HCT116 (cell line): ENCODE data around the gene NFIB. TPM values are rescaled to one million over a fixed set of nuclear protein-coding genes. Genes with fewer than 3 reads are reported as not detected.

Experiments used
- ATAC-seq: fragments of 200-7000 bp; cut with Tn5 transposase; 2 replicates; pipeline ENCODE4 v1.9.1; 2020; ENCODE audit warnings: mild to moderate bottlenecking, moderate library complexity
- BruUV-seq: library from RNA; stranded (reverse); fragments of 400-500 nt; replicated peaks from 2 replicates; lab custom pipeline; 2021; lab: Mats Ljungman, UMichigan
- CTCF ChIA-PET: fragments of 300-600 bp; sonication (Branson Sonifier 250); formaldehyde crosslinking; loops from one replicate; lab custom pipeline; 2021; ENCODE audit warnings: antibody characterized with exemption; lab: Charles Lee
- POLR2A ChIA-PET: fragments of 300-600, 350-600 bp; sonication (Branson Sonifier 250); formaldehyde crosslinking; loops from one replicate; lab custom pipeline; 2021; ENCODE audit warnings: antibody characterized with exemption; lab: Charles Lee
- RAD21 ChIA-PET, 2 experiments: fragments of 300-600 bp; sonication (Branson Sonifier 250); formaldehyde crosslinking; loops; one replicate each; lab custom pipeline; 2023; ENCODE audit warnings: low total read pairs in 2 of 2; ENCODE audit not compliant: uncharacterized antibody in 2 of 2, unreplicated experiment in 2 of 2, low non-redundant PET in 1 of 2; lab: Charles Lee
- DNase-seq: peaks from one replicate; pipeline ENCODE4 v3.0.0-alpha.2; 2010; ENCODE audit warnings: low read depth, low spot score
- H2AFZ ChIP-seq: fragments of 200-600 bp; shearing (Covaris generic), sonication (generic); 2 replicates; pipeline ENCODE4 v1.6.1; 2017; ENCODE audit warnings: low read depth, mixed run types, mixed read lengths, antibody characterized with exemption, low read length; ENCODE audit not compliant: poor library complexity, severe bottlenecking
- H3K27ac ChIP-seq: 2 replicates; pipeline ENCODE4 v1.5.1; 2012; ENCODE audit warnings: low read depth, low read length
- H3K27me3 ChIP-seq: fragments of 200-600 bp; sonication (generic); 2 replicates; pipeline ENCODE4 v1.6.1; 2016; ENCODE audit warnings: mixed run types, low read length, mixed read lengths; ENCODE audit not compliant: insufficient read depth
- H3K36me3 ChIP-seq, 2 experiments: fragments of 200-500 bp in 1 of 2; fragments of 200-600 bp in 1 of 2; sonication (Bioruptor generic) in 1 of 2; sonication (generic) in 1 of 2; 2 replicates each; pipeline versions ENCODE4 v1.5.1 to v1.6.1; 2014 to 2016; ENCODE audit warnings: low read length in 2 of 2, inconsistent platforms in 1 of 2, mixed read lengths in 1 of 2, mixed run types in 1 of 2; ENCODE audit not compliant: insufficient read depth in 2 of 2, control insufficient read depth in 1 of 2
- H3K4me1 ChIP-seq, 2 experiments: fragments of 200-600 bp in 1 of 2; sonication (generic) in 1 of 2; 2 replicates each; pipeline versions ENCODE4 v1.5.1 to v1.6.1; 2012 to 2017; ENCODE audit warnings: low read length in 2 of 2, inconsistent platforms in 1 of 2, mild to moderate bottlenecking in 1 of 2, mixed read lengths in 1 of 2, mixed run types in 1 of 2, moderate library complexity in 1 of 2; ENCODE audit not compliant: insufficient read depth in 2 of 2, control insufficient read depth in 1 of 2
- H3K4me2 ChIP-seq: fragments of 200-600 bp; sonication (generic); 2 replicates; pipeline ENCODE4 v1.6.1; 2017; ENCODE audit warnings: mixed run types, low read length, mixed read lengths
- H3K4me3 ChIP-seq, 2 experiments: fragments of 200-600 bp in 1 of 2; sonication (generic) in 1 of 2; replicated peaks in 1 of 2; 2 replicates each; pipeline ENCODE4 v1.5.1; 2011 to 2016; ENCODE audit warnings: low read length in 2 of 2, control low read depth in 1 of 2, low read depth in 1 of 2, mild to moderate bottlenecking in 1 of 2, mixed read lengths in 1 of 2, mixed run types in 1 of 2
- H3K79me2 ChIP-seq: fragments of 200-600 bp; sonication (generic); 2 replicates; pipeline ENCODE4 v1.6.1; 2017; ENCODE audit warnings: mild to moderate bottlenecking, mixed run types, low read length, moderate library complexity, mixed read lengths; ENCODE audit not compliant: insufficient read depth
- H3K9ac ChIP-seq: fragments of 200-600 bp; sonication (generic); 2 replicates; pipeline ENCODE4 v1.6.1; 2016; ENCODE audit warnings: low read length, mixed read lengths
- H3K9me2 ChIP-seq: fragments of 200-600 bp; sonication (generic), shearing (Covaris generic); 2 replicates; pipeline ENCODE4 v1.6.1; 2017; ENCODE audit warnings: mixed run types, mild to moderate bottlenecking, moderate library complexity; ENCODE audit not compliant: insufficient read depth
- H3K9me3 ChIP-seq, 2 experiments: fragments of 200-500 bp in 1 of 2; fragments of 200-600 bp in 1 of 2; sonication (Bioruptor generic) in 1 of 2; sonication (generic) in 1 of 2; 2 replicates each; pipeline ENCODE4 v1.6.1; 2014 to 2017; ENCODE audit warnings: low read length in 2 of 2, mixed read lengths in 2 of 2, inconsistent platforms in 1 of 2, low read depth in 1 of 2, mild to moderate bottlenecking in 1 of 2, mixed run types in 1 of 2, moderate library complexity in 1 of 2; ENCODE audit not compliant: control insufficient read depth in 1 of 2, insufficient read depth in 1 of 2
- H4K20me1 ChIP-seq: fragments of 200-600 bp; sonication (generic), shearing (Covaris generic); 2 replicates; pipeline ENCODE4 v1.6.1; 2017; ENCODE audit warnings: mixed run types, mild to moderate bottlenecking, moderate library complexity; ENCODE audit not compliant: insufficient read depth
- CBX3 ChIP-seq: IDR thresholded peaks from 2 replicates; pipeline ENCODE4 v1.6.1; 2012; ENCODE audit warnings: low read depth
- ZNF274 ChIP-seq: fragments of 200-500 bp; sonication (Bioruptor generic); IDR thresholded peaks from 2 replicates; pipeline ENCODE4 v1.6.1; 2014; ENCODE audit warnings: mild to moderate bottlenecking, low read depth, low read length, inconsistent platforms
- intact Hi-C: fragments of 100-400 bp; cut with micrococcal nuclease; formaldehyde crosslinking; loops from 2 replicates; pipeline ENCODE4 v1.10.0; 2022
- total RNA-seq: library from RNA; stranded (reverse); gene quantifications from one replicate; pipeline ENCODE4 v1.2.1, GENCODE V29; 2021; ENCODE audit not compliant: unreplicated experiment
- TF ChIP-seq, protein P1 (sequence below): IDR thresholded peaks from 2 replicates; pipeline ENCODE4 v1.6.1; 2012; ENCODE audit warnings: low read depth
- TF ChIP-seq, protein P2 (sequence below): IDR thresholded peaks from 2 replicates; pipeline ENCODE4 v1.6.1; 2012

The NFIB gene
- total RNA-seq, 1 experiment from 2014 or later: 6.6 TPM

- TF ChIP-seq, protein P1, sequence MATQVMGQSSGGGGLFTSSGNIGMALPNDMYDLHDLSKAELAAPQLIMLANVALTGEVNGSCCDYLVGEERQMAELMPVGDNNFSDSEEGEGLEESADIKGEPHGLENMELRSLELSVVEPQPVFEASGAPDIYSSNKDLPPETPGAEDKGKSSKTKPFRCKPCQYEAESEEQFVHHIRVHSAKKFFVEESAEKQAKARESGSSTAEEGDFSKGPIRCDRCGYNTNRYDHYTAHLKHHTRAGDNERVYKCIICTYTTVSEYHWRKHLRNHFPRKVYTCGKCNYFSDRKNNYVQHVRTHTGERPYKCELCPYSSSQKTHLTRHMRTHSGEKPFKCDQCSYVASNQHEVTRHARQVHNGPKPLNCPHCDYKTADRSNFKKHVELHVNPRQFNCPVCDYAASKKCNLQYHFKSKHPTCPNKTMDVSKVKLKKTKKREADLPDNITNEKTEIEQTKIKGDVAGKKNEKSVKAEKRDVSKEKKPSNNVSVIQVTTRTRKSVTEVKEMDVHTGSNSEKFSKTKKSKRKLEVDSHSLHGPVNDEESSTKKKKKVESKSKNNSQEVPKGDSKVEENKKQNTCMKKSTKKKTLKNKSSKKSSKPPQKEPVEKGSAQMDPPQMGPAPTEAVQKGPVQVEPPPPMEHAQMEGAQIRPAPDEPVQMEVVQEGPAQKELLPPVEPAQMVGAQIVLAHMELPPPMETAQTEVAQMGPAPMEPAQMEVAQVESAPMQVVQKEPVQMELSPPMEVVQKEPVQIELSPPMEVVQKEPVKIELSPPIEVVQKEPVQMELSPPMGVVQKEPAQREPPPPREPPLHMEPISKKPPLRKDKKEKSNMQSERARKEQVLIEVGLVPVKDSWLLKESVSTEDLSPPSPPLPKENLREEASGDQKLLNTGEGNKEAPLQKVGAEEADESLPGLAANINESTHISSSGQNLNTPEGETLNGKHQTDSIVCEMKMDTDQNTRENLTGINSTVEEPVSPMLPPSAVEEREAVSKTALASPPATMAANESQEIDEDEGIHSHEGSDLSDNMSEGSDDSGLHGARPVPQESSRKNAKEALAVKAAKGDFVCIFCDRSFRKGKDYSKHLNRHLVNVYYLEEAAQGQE: no peak
- TF ChIP-seq ZNF274 (no peak), CBX3 (no peak)
- TF ChIP-seq, protein P2, sequence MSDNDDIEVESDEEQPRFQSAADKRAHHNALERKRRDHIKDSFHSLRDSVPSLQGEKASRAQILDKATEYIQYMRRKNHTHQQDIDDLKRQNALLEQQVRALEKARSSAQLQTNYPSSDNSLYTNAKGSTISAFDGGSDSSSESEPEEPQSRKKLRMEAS: no peak
Observed at GRCh38 chr9:14260101-14260500, 53.8 kb downstream of the NFIB start (continued).

- Histone ChIP-seq H3K9me3 (no peaks in the 10 kb centered on the region), H3K79me2 (no peaks in the 10 kb centered on the region), H3K4me2 (no peak overlapping the region), H3K27me3 (no peaks in the 10 kb centered on the region), H4K20me1 (no peaks in the 10 kb centered on the region), H3K9ac (no peak overlapping the region), H2AFZ (no peak overlapping the region), H3K36me3 (no peaks in the 10 kb centered on the region), H3K4me3 (no peak overlapping the region), H3K4me1 (no peaks in the 10 kb centered on the region; a peak in 1 of 4 replicates), H3K9me2 (no peaks in the 10 kb centered on the region), H3K27ac (no peak overlapping the region)
- TF ChIP-seq, protein P2: no peak
- DNase-seq (no peak), ATAC-seq (no peak)
- intact Hi-C loops: no loop called here
- ChIA-PET POLR2A (no interaction called here), CTCF (no interaction called here), RAD21 (no interaction called here)
- BruUV-seq: no TSS peak
Observed at GRCh38 chr9:14258660-14259239, 55.2 kb downstream of the NFIB start.
